ENCODE results near the gene COMMD1. TPM values are rescaled to one million over a fixed set of nuclear protein-coding genes. Genes with fewer than 3 reads are reported as not detected.

Gene COMMD1
- total RNA-seq, 1 experiment from 2014 or later, result 24.7 TPM

GRCh38 chr2:61962095-61962984, 56.9 kb downstream of the COMMD1 start (continued):
- no peak for TF ChIP-seq ATF6 (CRISPR knock-in tag; IDR thresholded peaks at IDR 0.05)
- TF ChIP-seq FOXK1 (CRISPR knock-in tag; IDR thresholded peaks at IDR 0.05), result no peak
- TF ChIP-seq NR2C2 (CRISPR knock-in tag; IDR thresholded peaks at IDR 0.05), result no peak
- TF ChIP-seq ESRRA (CRISPR knock-in tag; IDR thresholded peaks at IDR 0.05; ENCODE audit: borderline replicate concordance), result no peak
- no peak for TF ChIP-seq CREB1 (CRISPR knock-in tag; IDR thresholded peaks at IDR 0.05)
- no peak for TF ChIP-seq ATF2 (CRISPR knock-in tag; IDR thresholded peaks at IDR 0.05; ENCODE audit: borderline replicate concordance, low read depth)
- no peak for TF ChIP-seq HMGA2 (CRISPR knock-in tag; IDR thresholded peaks at IDR 0.05)

DNA sequence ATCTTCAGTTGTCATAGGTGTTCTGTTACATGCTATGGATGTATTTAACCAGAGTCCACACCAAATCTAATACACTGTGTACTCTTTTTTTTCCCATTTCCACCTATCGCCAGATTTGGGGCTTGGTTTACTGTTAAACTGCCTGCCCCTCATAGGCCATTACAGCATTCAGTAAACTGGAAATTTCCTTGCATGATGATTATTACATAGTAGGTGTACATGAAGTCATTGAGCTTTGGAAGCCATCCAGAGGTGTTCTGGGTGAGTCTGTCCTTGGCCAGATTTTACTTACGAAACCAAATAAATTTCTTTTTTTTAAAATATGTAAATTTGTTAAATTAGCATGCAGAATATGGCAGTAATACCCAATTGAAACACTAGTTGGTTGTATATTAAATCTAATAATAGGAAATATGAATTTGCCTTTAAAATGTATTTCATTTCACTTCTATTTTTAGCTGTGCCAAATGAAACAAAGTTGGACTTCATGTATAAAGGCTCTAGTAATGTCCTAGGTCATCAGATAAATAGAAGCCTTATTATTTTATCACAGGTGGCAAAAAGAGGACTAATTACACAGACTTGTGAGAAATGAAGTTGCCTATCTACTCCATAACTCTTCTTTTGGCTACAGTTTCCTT, 60.7 kb downstream of the COMMD1 start:
- no peak overlapping the region for H3K4me3 Mint-ChIP-seq

DNA sequence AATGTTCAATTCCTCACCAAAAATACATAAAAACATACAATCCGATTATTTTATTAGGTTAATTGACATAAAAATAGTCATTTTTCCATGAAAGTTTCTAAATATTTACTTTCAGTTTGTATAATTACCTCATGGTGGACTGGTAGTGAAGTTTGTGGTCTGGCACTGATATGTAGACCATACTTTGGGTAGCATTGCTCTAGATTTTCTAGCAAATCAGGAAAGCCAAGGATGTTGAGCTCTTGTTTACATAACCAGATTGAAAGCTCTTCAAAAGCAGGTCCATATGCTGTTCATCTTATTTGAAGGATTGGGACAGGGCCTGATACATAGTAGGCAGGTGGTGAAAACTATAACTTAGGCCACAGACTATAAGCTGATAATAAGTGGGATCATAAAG, 61.8 kb downstream of the COMMD1 start:
- Mint-ChIP-seq H3K36me3 (no peaks in the 10 kb centered on the region), H3K4me1 (peaks cover 16% of the 10 kb centered on the region), H3K9me3 (no peaks in the 10 kb centered on the region), H3K27ac (no peak overlapping the region), H3K27me3 (ENCODE audit: low read depth) (no peaks in the 10 kb centered on the region), H3K4me3 (no peak overlapping the region)
- CTCF ChIA-PET, result no interaction called here
- DNase-seq (ENCODE audit: low spot score), result no peak
- POLR2A ChIA-PET, result no interaction called here
- no peak for ATAC-seq
- TF ChIP-seq TCF7 (CRISPR knock-in tag; IDR thresholded peaks at IDR 0.05; ENCODE audit: low read depth), result no peak
- no peak for TF ChIP-seq EMX1 (CRISPR knock-in tag; IDR thresholded peaks at IDR 0.05)
- no peak for TF ChIP-seq JUN (CRISPR knock-in tag; IDR thresholded peaks at IDR 0.05)
- TF ChIP-seq USF1 (CRISPR knock-in tag; IDR thresholded peaks at IDR 0.05), result no peak
- no peak for TF ChIP-seq NFE2L1 (CRISPR knock-in tag; IDR thresholded peaks at IDR 0.05)
- TF ChIP-seq ZMAT4 (CRISPR knock-in tag; IDR thresholded peaks at IDR 0.05), result no peak
- no peak for TF ChIP-seq PRRX2 (CRISPR knock-in tag; IDR thresholded peaks at IDR 0.05)
- no peak for TF ChIP-seq E2F4 (CRISPR knock-in tag; IDR thresholded peaks at IDR 0.05; ENCODE audit: borderline replicate concordance, low read depth)
- TF ChIP-seq RELA (CRISPR knock-in tag; IDR thresholded peaks at IDR 0.05; ENCODE audit: borderline replicate concordance), result no peak
- TF ChIP-seq, protein P1, sequence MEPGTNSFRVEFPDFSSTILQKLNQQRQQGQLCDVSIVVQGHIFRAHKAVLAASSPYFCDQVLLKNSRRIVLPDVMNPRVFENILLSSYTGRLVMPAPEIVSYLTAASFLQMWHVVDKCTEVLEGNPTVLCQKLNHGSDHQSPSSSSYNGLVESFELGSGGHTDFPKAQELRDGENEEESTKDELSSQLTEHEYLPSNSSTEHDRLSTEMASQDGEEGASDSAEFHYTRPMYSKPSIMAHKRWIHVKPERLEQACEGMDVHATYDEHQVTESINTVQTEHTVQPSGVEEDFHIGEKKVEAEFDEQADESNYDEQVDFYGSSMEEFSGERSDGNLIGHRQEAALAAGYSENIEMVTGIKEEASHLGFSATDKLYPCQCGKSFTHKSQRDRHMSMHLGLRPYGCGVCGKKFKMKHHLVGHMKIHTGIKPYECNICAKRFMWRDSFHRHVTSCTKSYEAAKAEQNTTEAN (CRISPR knock-in tag; IDR thresholded peaks at IDR 0.05), result no peak
- TF ChIP-seq, protein P2, sequence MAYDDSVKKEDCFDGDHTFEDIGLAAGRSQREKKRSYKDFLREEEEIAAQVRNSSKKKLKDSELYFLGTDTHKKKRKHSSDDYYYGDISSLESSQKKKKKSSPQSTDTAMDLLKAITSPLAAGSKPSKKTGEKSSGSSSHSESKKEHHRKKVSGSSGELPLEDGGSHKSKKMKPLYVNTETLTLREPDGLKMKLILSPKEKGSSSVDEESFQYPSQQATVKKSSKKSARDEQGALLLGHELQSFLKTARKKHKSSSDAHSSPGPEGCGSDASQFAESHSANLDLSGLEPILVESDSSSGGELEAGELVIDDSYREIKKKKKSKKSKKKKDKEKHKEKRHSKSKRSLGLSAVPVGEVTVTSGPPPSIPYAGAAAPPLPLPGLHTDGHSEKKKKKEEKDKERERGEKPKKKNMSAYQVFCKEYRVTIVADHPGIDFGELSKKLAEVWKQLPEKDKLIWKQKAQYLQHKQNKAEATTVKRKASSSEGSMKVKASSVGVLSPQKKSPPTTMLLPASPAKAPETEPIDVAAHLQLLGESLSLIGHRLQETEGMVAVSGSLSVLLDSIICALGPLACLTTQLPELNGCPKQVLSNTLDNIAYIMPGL (CRISPR knock-in tag; IDR thresholded peaks at IDR 0.05), result no peak
- TF ChIP-seq HMGA2 (CRISPR knock-in tag; IDR thresholded peaks at IDR 0.05), result no peak
- TF ChIP-seq, protein P3, sequence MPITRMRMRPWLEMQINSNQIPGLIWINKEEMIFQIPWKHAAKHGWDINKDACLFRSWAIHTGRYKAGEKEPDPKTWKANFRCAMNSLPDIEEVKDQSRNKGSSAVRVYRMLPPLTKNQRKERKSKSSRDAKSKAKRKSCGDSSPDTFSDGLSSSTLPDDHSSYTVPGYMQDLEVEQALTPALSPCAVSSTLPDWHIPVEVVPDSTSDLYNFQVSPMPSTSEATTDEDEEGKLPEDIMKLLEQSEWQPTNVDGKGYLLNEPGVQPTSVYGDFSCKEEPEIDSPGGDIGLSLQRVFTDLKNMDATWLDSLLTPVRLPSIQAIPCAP (CRISPR knock-in tag; IDR thresholded peaks at IDR 0.05), result no peak
- no peak for TF ChIP-seq GTF2I (CRISPR knock-in tag; conservative IDR thresholded peaks at IDR 0.05)

More for the DNA sequence above, 60.7 kb downstream of the COMMD1 start:
- CTCF ChIA-PET, result no interaction called here
- ATAC-seq, result no peak
- no peak for DNase-seq (ENCODE audit: low spot score)
- H3K27ac Mint-ChIP-seq, result no peak overlapping the region
- no peaks in the 10 kb centered on the region for H3K36me3 Mint-ChIP-seq
- TF ChIP-seq TEAD1 (CRISPR knock-in tag; IDR thresholded peaks at IDR 0.05) (no peak), EMX1 (CRISPR knock-in tag; IDR thresholded peaks at IDR 0.05) (no peak)
- H3K27me3 Mint-ChIP-seq (ENCODE audit: low read depth), result no peaks in the 10 kb centered on the region
- peaks cover 17% of the 10 kb centered on the region for H3K4me1 Mint-ChIP-seq
- H3K9me3 Mint-ChIP-seq, result peaks cover 6% of the 10 kb centered on the region; the same call in 1 of the 2 replicates
- POLR2A ChIA-PET, result no interaction called here

Measured in WTC11 (cell line).